Measurements from ENCODE around the gene GPR150. TPM values are rescaled to one million over a fixed set of nuclear protein-coding genes. Genes with fewer than 3 reads are reported as not detected.

Gene GPR150
- total and polyA plus RNA-seq, 9 of the 15 experiments (the other 6 are each of a cell fraction or from before 2014, with no cell fraction given), result not detected

GRCh38 chr5:95621839-95622629, 2.1 kb downstream of the GPR150 start (continued):
- TF ChIP-seq ZBTB11 (CRISPR knock-in tag; IDR thresholded peaks at IDR 0.05) (no peak), ETV5 (CRISPR knock-in tag; IDR thresholded peaks at IDR 0.05; ENCODE audit: low read depth) (no peak), MIER1 (IDR thresholded peaks at IDR 0.05; ENCODE audit: low read depth) (no peak), EZH2 (IDR thresholded peaks at IDR 0.05; ENCODE audit: borderline replicate concordance, low read depth, low read length) (no peak)

GRCh38 chr5:95623706-95624105, 3.8 kb downstream of the GPR150 start:
- Histone ChIP-seq H3K27me3 (ENCODE audit: control insufficient read depth in 2 of 2, insufficient read depth in 2 of 2, low read length in 2 of 2) (no peaks in the 10 kb centered on the region), H3K9me3 (replicated peaks; ENCODE audit: control insufficient read depth, insufficient read depth, low read depth, low read length) (no peaks in the 10 kb centered on the region), H3K4me2 (ENCODE audit: insufficient read depth, low read length) (no peak overlapping the region), H3K4me1 (replicated peaks in 1 of 2; ENCODE audit: control insufficient read depth in 2 of 2, insufficient read depth in 2 of 2, low read length in 2 of 2) (no peaks in the 10 kb centered on the region), H3K9ac (ENCODE audit: insufficient read depth in 1 of 2, low read depth in 2 of 2, low read length in 2 of 2) (no peak overlapping the region), H2AFZ (ENCODE audit: low read depth, low read length) (no peak overlapping the region), H3K4me3 (no peak overlapping the region), H3K9me1 (ENCODE audit: control insufficient read depth, insufficient read depth, low read length) (no peaks in the 10 kb centered on the region), H3K79me2 (ENCODE audit: control insufficient read depth, insufficient read depth, low read length) (no peaks in the 10 kb centered on the region), H3K27ac (ENCODE audit: extremely low read depth, low read depth, low read length) (no peak overlapping the region), H4K20me1 (replicated peaks; ENCODE audit: control insufficient read depth, insufficient read depth, low read length) (no peaks in the 10 kb centered on the region), H3K36me3 (ENCODE audit: control insufficient read depth, insufficient read depth, low read length) (no peaks in the 10 kb centered on the region)
- no peak for DNase-seq (ENCODE audit: extremely low read depth in 1 of 4, low spot score in 3 of 4)
- no TSS peak for BruUV-seq (replicated peaks)
- WGBS (ENCODE audit: insufficient coverage, low coverage, missing lambda C conversion rate), result 27% methylated on average over 5 of the region's 5 CpGs
- intact Hi-C loops (cut with micrococcal nuclease), result no loop called here
- POLR2A ChIA-PET, result interaction anchor here (0.7 to 2.3 kb wide), 3 partner anchors 8 to 231 kb away, joined by 3 to 12 read pairs (median 3); no protein-coding TSS in a partner anchor
- in situ Hi-C loops (cut with MboI), result no loop called here
- no peak for ATAC-seq
- CTCF ChIA-PET (ENCODE audit: low intra/inter-chr PET ratio), result no interaction called here
- no peak for FAIRE-seq
- TF ChIP-seq TSC22D4 (tag; IDR thresholded peaks at IDR 0.05), result no peak
- TF ChIP-seq TBP (optimal IDR thresholded peaks at IDR 0.05; ENCODE audit: low read depth, low read length), result no peak
